ENCODE results near the gene GBX1.
A peak's percentile ranks its signal among the peaks of the same experiment; 100 is the strongest.

The GBX1 gene

GRCh38 chr7:151167197-151167961 is at the start of gene GBX1:
TSS of gene GBX1 (minus strand) at chr7:151167694. CDS start at chr7:151167548, 146 bp downstream.
- DNase-seq (ENCODE audit: low read depth, low spot score) = peak; percentile 51

DNA sequence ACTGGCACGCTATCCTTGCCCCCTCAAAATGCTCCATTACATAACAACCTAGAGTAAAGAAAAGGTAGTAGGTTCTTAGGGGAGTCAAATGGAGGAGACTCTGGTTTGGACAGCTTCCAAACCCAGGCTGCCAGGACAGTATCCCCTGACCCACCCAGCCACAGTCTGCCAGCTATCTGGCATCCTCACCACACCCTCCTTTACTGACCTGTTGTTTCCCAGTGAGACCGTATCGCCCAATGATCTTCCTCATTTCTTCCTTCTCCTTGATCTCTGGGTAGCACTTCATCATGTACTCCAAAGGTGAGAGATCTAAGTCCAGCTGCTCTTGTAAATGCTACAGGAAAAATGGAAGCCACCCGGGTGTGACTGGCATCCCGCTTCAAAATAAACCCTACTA is 47.9 kb upstream of the GBX1 start:
- no peak for DNase-seq (ENCODE audit: low read depth, low spot score)

DNA sequence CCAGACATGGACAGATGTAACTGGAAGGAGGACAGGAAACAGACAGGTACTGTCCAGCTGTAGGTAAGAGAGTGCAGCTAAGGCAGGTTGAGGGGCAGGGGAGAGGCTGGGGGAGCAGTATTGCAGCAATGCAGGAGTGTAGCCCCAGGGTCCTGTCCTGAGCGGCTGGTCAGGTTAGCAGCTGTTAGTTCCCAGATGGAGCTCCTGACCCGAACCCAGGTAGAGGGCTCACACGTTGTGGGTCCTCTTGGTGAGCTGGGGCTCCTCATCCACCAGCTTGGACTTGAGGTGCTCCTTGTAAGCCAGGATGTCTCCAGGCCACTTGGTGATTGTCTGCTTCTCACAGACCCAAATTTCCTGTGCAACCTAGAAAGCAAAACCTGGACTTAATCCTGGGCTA is 46.3 kb upstream of the GBX1 start:
- DNase-seq (ENCODE audit: low read depth, low spot score) = no peak

- no peak for DNase-seq (ENCODE audit: low read depth, low spot score)
Measured at GRCh38 chr7:151212626-151213025, 45.1 kb upstream of the GBX1 start.

- DNase-seq (ENCODE audit: low read depth, low spot score) = no peak
Measured at GRCh38 chr7:151211155-151211772, 43.8 kb upstream of the GBX1 start.

GRCh38 chr7:151210087-151210854 is 42.8 kb upstream of the GBX1 start, which contains the start of gene H2BK1:
TSS of gene H2BK1 (minus strand) at chr7:151210488. CDS start at chr7:151210318, 170 bp downstream.
- DNase-seq (ENCODE audit: low read depth, low spot score) = no peak

DNA sequence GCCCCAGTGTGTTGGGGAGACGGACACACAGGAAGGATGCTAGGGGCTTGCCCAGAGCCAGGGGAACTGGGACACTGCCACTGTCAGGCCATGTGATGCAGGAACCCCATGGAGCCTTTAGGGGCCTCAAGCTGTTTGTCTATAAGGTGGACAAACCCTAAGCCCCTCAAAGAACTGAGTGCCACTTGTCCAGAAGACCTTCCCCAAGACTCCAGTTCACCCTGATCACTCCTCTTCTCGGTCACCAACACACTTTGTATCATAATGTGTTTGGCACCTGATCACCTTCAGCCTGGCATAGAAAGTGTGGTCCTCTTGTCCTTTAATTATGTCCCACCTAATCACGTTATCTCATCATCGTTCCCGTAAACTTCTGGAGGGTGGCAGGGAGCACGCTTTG is 42.1 kb upstream of the GBX1 start:
- no peak for DNase-seq (ENCODE audit: low read depth, low spot score)

GRCh38 chr7:151208253-151208862 is 40.9 kb upstream of the GBX1 start:
- no peak for DNase-seq (ENCODE audit: low read depth, low spot score)

- DNase-seq (ENCODE audit: low read depth, low spot score) = no peak
Measured at GRCh38 chr7:151207804-151208203, 40.3 kb upstream of the GBX1 start.

DNA sequence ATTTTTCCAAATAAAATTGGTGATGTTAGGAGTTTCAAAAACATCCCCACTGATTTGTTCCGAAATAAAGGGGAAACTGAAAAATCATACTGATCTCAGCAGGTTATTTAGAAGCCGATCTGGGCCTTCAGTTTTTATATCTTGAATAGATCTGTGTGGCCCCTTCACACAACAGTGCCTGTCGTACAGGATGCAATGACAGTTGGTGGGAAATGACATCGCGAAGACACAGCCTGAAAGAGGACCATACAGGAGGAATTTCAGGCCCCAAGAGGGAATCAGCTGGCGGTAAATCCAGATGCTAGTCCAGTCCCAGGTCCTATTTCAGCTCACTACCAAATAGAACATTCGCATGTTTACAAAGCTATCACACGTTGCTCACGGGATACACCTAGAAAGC is 39.8 kb upstream of the GBX1 start:
- no peak for DNase-seq (ENCODE audit: low read depth, low spot score)

- no peak for DNase-seq (ENCODE audit: low read depth, low spot score)
Measured at GRCh38 chr7:151206914-151207313, 39.4 kb upstream of the GBX1 start.

DNA sequence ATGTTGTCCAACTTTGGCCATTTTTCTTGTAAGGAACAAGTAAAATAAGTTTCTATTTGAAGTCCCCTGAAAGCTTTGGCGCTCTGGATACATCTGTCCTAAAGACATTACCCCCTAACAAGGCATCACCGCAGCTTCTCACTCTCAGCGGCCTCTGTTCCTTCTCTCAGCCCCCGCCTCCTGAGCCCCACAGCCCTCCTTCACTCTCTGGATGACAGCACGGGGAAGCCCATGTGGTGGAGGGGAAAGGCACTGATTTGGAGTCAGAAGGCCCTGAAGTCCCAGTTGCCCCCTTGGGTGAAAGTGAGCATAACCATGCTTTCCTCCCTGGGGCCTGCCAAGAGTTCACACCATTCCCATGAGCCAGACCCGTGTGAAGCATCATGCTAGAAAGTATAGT is 38.2 kb upstream of the GBX1 start:
- DNase-seq (ENCODE audit: low read depth, low spot score) = no peak

DNA sequence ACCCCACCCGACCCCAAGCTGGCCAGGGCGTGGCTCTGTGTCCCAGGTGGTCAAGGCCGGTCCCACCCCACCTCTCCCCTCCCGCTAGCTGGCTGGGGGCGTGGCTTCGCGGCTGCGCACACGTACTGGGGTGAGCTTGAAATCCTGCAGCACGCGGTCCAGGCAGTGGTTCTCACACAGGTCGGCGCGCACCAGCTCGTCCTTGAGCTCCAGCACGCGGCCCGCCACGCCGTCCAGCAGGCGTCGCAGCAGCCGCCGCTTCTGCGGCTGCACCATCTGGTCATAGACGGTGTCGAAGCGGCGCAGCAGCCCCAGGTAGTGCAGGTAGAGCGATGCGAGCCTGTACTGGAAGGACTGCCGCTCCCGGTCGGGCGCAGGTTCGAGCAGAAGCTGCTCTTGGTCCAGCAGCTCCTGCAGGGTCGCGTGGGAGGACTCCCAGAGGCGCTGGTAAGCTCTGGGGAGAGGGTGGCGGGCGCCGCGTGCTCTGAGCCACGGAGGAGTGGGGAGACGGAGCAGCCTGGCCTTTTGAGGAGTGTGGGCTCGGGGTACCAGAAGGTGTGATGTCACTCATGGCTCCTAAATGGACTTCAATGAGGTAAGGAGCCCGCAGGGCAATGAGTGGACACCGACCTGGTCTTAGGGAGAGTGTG is 37.0 kb upstream of the GBX1 start:
- no peak for DNase-seq (ENCODE audit: low read depth, low spot score)

GRCh38 chr7:151202836-151203235 is 35.3 kb upstream of the GBX1 start:
- DNase-seq (ENCODE audit: low read depth, low spot score) = no peak

- no peak for DNase-seq (ENCODE audit: low read depth, low spot score)
Measured at GRCh38 chr7:151201751-151202150, 34.3 kb upstream of the GBX1 start.

- no peak for DNase-seq (ENCODE audit: low read depth, low spot score)
Measured at GRCh38 chr7:151201344-151201743, 33.9 kb upstream of the GBX1 start.

DNA sequence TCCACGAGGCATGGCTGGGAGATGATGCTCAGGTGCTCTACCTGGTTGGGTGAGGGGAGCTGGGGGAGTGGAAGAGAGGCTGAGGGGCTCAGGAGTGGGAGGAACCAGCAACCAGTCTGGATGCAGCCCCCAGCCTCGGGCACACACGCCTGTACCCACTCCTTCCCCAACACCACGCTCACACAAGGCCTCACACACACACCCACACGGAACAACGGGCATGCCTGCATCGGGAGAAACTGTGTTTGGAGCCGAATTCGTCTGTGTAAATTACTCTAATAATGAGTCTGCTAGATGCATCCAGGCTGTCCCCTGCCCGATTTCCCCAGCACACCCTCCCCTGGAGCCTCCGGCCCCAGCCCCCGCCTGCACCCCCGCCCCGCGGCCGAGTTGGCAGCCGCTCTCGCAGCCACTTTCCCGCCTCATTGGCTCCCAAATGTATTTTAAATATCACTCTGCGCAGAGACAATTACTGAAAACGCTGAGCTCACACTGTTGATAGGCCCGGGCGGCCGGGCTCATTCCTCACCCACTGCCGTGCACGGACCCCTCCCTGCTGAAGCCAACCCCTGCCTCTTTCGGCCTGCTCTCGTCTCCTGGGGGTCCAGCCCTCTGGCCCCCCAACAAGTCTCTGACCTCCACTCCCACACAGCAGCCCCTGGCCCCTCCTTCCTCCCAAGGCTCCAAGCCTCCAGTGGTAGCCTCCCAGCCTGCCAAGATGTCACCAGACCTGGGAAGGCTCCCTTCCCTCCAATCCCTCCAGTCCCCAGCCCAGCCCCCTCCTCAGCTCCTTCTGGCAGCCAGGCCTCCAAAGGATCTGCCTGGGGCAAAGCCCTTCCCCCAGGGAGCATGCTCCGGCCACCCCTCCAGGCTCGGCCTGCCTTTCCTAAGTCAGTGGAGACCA is 31.7 kb upstream of the GBX1 start:
- peak; percentile 40 for DNase-seq (ENCODE audit: low read depth, low spot score)

GRCh38 chr7:151197932-151198331 is 30.4 kb upstream of the GBX1 start:
- DNase-seq (ENCODE audit: low read depth, low spot score) = no peak

DNA sequence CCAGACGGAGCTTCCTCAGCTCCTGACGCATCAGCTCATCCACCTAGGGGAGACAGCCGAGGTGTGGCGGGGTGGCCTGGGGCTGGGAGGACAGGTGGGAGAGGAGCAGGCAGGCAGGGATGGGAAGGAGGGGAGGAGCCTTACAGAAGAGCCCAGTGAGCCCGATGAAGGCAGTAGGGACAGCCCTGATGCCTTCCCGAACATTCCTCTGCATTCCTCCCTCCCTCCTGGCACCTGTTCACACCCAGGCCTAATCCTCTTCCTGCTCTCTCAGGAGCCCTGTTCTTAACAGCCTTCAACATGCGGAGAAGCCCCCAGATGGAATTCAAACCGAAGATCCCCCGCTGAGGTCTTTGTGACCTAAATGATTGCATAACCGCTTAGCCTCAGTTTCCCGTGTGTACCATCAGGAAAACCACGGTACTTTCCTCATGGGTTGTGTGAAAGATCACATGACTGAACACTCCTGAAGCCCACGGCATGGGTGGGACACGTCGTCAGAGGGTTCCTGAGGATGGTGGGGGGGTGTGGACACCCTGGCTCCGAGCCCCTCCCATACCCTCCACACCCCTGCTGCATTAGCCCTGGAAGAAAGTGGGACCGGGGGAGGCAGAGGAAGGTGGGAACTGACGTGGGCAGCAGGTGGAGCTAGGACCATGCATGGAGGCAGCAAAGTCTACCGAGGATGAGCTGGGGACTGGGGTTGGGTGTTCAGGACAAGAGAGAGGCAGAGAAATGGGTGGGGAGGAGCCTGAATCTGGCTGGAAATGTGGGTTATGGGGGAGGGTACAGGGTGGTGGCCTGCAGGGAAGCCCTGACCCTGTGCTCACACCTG is 28.3 kb upstream of the GBX1 start:
- DNase-seq (ENCODE audit: low read depth, low spot score) = no peak

DNA sequence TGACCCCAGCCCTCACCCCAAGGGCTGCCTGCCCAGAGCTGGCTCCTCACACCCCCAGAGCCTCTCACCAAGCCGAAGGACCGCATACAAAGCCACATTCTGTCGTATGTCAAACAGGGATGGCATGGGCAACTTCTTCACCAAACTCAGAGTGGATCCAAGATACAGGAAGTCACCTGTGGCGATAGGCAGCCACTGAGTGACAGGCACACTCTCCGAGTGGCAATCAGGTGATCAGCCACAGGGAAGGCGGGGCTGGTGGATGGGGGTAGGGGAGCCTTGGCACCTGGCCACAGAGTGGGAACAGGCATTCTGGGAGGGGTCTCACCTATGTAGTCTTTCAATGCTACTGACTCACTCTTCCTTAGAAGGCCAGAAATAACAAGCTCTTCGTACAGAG is 26.7 kb upstream of the GBX1 start:
- no peak for DNase-seq (ENCODE audit: low read depth, low spot score)

All from astrocyte of the hippocampus (primary cell).